ENCODE measurements around the gene LAMA1.
"Not testable (repeated sequence)": the region's sequence is repeated elsewhere in the genome, so short reads cannot be mapped to it uniquely, and the experiment has no call there.

LAMA1 gene

DNA sequence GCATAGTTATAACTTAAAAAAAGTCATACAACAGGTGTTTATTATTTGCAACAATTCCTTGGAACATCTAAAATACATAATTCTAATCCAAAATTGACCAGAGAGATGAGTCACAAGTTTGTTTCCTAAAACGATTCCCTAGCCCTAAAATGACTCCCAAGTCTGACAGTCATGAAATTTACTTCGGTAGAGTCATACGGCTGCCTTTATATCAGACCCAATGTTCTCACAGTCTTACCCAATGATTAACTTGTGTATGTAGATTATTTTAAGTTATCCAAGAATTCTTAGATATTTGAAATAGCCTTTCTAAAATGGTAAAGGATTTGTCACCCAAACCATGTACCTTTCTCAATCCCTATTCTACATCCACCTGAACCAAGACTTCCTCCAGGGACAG, 174.9 kb downstream of the LAMA1 start:
- Histone ChIP-seq H3K36me3 (ENCODE audit: control insufficient read depth in 1 of 2, insufficient read depth in 2 of 2, low read length in 2 of 2) (no peaks in the 10 kb centered on the region), H3K4me3 (ENCODE audit: low read depth in 1 of 2, low read length in 2 of 2) (no peak overlapping the region), H3K27ac (ENCODE audit: low read length) (no peak overlapping the region), H3K9me3 (ENCODE audit: control insufficient read depth in 1 of 2, low read length in 2 of 2) (no peaks in the 10 kb centered on the region), H3K27me3 (ENCODE audit: low read depth, low read length) (no peaks in the 10 kb centered on the region), H3K4me1 (ENCODE audit: control insufficient read depth in 1 of 2, insufficient read depth in 2 of 2, low read length in 2 of 2) (no peaks in the 10 kb centered on the region)

DNA sequence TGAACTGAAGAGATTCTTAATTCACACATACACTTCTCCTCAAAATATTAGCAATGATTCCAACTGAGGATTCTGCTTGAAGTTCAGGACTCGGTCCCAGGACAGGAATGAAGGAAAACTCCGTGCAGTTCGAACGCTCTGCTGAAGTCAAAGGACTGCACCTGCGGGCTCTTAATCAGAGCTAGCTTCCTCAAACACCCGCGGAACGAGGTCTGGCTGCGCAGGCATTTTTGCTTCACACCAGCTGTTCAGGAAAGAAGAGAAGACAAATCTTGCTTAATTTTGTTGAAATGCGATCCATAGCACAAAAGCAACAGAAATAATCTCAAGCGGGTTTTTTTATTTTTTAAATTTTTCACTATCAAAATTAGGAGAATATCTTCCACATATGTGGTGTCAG, 175.6 kb downstream of the LAMA1 start:
- Histone ChIP-seq H3K4me1 (ENCODE audit: control insufficient read depth in 1 of 2, insufficient read depth in 2 of 2, low read length in 2 of 2) (no peaks in the 10 kb centered on the region), H3K9me3 (ENCODE audit: control insufficient read depth in 1 of 2, low read length in 2 of 2) (no peaks in the 10 kb centered on the region), H3K4me3 (ENCODE audit: low read depth in 1 of 2, low read length in 2 of 2) (no peak overlapping the region), H3K27ac (ENCODE audit: low read length) (no peak overlapping the region), H3K27me3 (ENCODE audit: low read depth, low read length) (no peaks in the 10 kb centered on the region), H3K36me3 (ENCODE audit: control insufficient read depth in 1 of 2, insufficient read depth in 2 of 2, low read length in 2 of 2) (no peaks in the 10 kb centered on the region)

GRCh38 chr18:6940451-6940850, 177.1 kb downstream of the LAMA1 start:
- Histone ChIP-seq H3K27ac (ENCODE audit: low read length) (no peak overlapping the region), H3K4me1 (ENCODE audit: control insufficient read depth in 1 of 2, insufficient read depth in 2 of 2, low read length in 2 of 2) (no peaks in the 10 kb centered on the region), H3K27me3 (ENCODE audit: low read depth, low read length) (no peaks in the 10 kb centered on the region)

GRCh38 chr18:6939972-6940371, 177.6 kb downstream of the LAMA1 start:
- H3K36me3 ChIP-seq (ENCODE audit: control insufficient read depth in 1 of 2, insufficient read depth in 2 of 2, low read length in 2 of 2), result no peaks in the 10 kb centered on the region
- H3K9me3 ChIP-seq (ENCODE audit: control insufficient read depth in 1 of 2, low read length in 2 of 2), result no peaks in the 10 kb centered on the region
- no peak overlapping the region for H3K27ac ChIP-seq (ENCODE audit: low read length)
- H3K4me1 ChIP-seq (ENCODE audit: control insufficient read depth in 1 of 2, insufficient read depth in 2 of 2, low read length in 2 of 2), result no peaks in the 10 kb centered on the region
- no peaks in the 10 kb centered on the region for H3K27me3 ChIP-seq (ENCODE audit: low read depth, low read length)
- no peak overlapping the region for H3K4me3 ChIP-seq (ENCODE audit: low read depth in 1 of 2, low read length in 2 of 2)

More at GRCh38 chr18:6940451-6940850, 177.1 kb downstream of the LAMA1 start:
- H3K4me3 ChIP-seq (ENCODE audit: low read depth in 1 of 2, low read length in 2 of 2), result no peak overlapping the region
- no peaks in the 10 kb centered on the region for H3K36me3 ChIP-seq (ENCODE audit: control insufficient read depth in 1 of 2, insufficient read depth in 2 of 2, low read length in 2 of 2)
- H3K9me3 ChIP-seq (ENCODE audit: control insufficient read depth in 1 of 2, low read length in 2 of 2), result no peaks in the 10 kb centered on the region

DNA sequence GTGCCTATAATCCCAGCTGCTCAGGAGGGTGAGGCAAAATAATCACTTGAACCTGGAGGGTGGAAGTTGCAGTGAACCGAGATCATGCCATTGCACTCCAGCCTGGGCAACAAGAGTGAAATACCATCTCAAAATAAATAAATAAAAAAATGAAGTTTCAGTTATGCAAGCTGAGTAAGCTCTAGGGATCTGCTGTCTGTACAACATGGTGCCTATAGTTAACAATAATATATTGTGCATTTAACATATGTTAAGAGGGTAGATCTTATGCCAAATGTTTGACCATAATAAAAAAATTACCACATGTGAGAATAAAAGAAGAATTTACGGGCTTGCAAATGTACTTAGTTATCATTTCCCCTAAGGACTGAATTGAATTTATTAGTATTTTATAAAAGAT, 179.2 kb downstream of the LAMA1 start:
- not testable (repeated sequence) for H3K36me3 ChIP-seq (ENCODE audit: control insufficient read depth in 1 of 2, insufficient read depth in 2 of 2, low read length in 2 of 2); H3K27ac ChIP-seq (ENCODE audit: low read length)

DNA sequence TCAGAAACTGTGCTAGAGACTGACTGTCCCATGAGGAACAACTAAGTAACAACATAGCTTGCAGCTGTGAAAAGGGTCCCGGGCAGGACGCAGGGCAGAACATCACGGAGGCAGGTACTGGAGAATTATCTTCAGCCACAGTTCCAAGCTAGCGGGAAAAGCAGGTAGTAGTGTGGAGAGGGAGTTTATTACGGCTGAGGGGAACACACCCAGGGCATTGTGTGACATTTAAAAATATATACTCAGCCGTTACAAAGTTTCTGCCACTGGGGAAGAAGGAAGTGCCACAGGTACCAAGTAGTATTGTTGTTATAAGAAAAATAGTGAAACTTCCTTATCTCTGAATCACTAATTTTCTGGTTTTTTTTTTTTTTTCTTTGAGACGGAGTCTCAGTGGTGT, 179.6 kb downstream of the LAMA1 start:
- Histone ChIP-seq H3K36me3 (ENCODE audit: control insufficient read depth in 1 of 2, insufficient read depth in 2 of 2, low read length in 2 of 2) (no peaks in the 10 kb centered on the region), H3K27ac (ENCODE audit: low read length) (no peak overlapping the region), H3K9me3 (ENCODE audit: control insufficient read depth in 1 of 2, low read length in 2 of 2) (peaks cover 0 to 2% of the 10 kb centered on the region in 2 donors), H3K4me3 (ENCODE audit: low read depth in 1 of 2, low read length in 2 of 2) (no peak overlapping the region), H3K4me1 (ENCODE audit: control insufficient read depth in 1 of 2, insufficient read depth in 2 of 2, low read length in 2 of 2) (no peaks in the 10 kb centered on the region), H3K27me3 (ENCODE audit: low read depth, low read length) (no peaks in the 10 kb centered on the region)

More for the DNA sequence above, 179.2 kb downstream of the LAMA1 start:
- H3K4me1 ChIP-seq (ENCODE audit: control insufficient read depth in 1 of 2, insufficient read depth in 2 of 2, low read length in 2 of 2); H3K9me3 ChIP-seq (ENCODE audit: control insufficient read depth in 1 of 2, low read length in 2 of 2); H3K27me3 ChIP-seq (ENCODE audit: low read depth, low read length); H3K4me3 ChIP-seq (ENCODE audit: low read depth in 1 of 2, low read length in 2 of 2): not testable (repeated sequence)

DNA sequence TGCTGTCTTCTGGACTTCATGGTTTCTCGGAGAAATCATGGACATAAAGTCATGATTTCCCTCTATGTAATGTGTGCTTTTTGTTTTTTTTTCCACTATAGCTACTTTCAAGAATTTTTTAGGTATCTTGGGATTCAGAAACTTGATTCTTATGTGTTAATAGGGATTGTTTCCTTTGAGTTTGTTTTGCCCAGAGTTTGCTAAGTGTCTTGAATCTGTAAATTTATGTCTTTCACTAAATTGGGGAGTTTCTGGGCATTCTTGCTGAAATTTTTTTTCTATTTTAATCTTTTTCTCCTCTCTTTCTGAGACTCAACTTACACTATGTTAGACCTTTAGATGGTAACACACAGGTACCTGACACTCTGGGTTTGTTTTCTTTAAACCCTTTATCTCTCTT, 182.7 kb downstream of the LAMA1 start:
- H3K27me3 ChIP-seq (ENCODE audit: low read depth, low read length), result no peaks in the 10 kb centered on the region
- H3K36me3 ChIP-seq (ENCODE audit: control insufficient read depth in 1 of 2, insufficient read depth in 2 of 2, low read length in 2 of 2), result no peaks in the 10 kb centered on the region

GRCh38 chr18:6929370-6930102, 188.1 kb downstream of the LAMA1 start:
- no peaks in the 10 kb centered on the region for H3K9me3 ChIP-seq (ENCODE audit: control insufficient read depth in 1 of 2, low read length in 2 of 2)
- no peaks in the 10 kb centered on the region for H3K4me1 ChIP-seq (ENCODE audit: control insufficient read depth in 1 of 2, insufficient read depth in 2 of 2, low read length in 2 of 2)
- no peaks in the 10 kb centered on the region for H3K27me3 ChIP-seq (ENCODE audit: low read depth, low read length)
- no peak overlapping the region for H3K4me3 ChIP-seq (ENCODE audit: low read depth in 1 of 2, low read length in 2 of 2)
- H3K27ac ChIP-seq (ENCODE audit: low read length), result no peak overlapping the region
- H3K36me3 ChIP-seq (ENCODE audit: control insufficient read depth in 1 of 2, insufficient read depth in 2 of 2, low read length in 2 of 2), result no peaks in the 10 kb centered on the region

More for the DNA sequence above, 182.7 kb downstream of the LAMA1 start:
- H3K9me3 ChIP-seq (ENCODE audit: control insufficient read depth in 1 of 2, low read length in 2 of 2), result peaks cover 0 to 2% of the 10 kb centered on the region in 2 donors
- no peak overlapping the region for H3K4me3 ChIP-seq (ENCODE audit: low read depth in 1 of 2, low read length in 2 of 2)
- H3K27ac ChIP-seq (ENCODE audit: low read length), result no peak overlapping the region
- H3K4me1 ChIP-seq (ENCODE audit: control insufficient read depth in 1 of 2, insufficient read depth in 2 of 2, low read length in 2 of 2), result no peaks in the 10 kb centered on the region

- Histone ChIP-seq H3K36me3 (ENCODE audit: control insufficient read depth in 1 of 2, insufficient read depth in 2 of 2, low read length in 2 of 2) (no peaks in the 10 kb centered on the region), H3K4me3 (ENCODE audit: low read depth in 1 of 2, low read length in 2 of 2) (no peak overlapping the region), H3K4me1 (ENCODE audit: control insufficient read depth in 1 of 2, insufficient read depth in 2 of 2, low read length in 2 of 2) (no peaks in the 10 kb centered on the region), H3K27me3 (ENCODE audit: low read depth, low read length) (no peaks in the 10 kb centered on the region), H3K9me3 (ENCODE audit: control insufficient read depth in 1 of 2, low read length in 2 of 2) (no peaks in the 10 kb centered on the region), H3K27ac (ENCODE audit: low read length) (no peak overlapping the region)
Measured at GRCh38 chr18:6928359-6928758, 189.2 kb downstream of the LAMA1 start.

- Histone ChIP-seq H3K4me3 (ENCODE audit: low read depth in 1 of 2, low read length in 2 of 2) (no peak overlapping the region), H3K27me3 (ENCODE audit: low read depth, low read length) (no peaks in the 10 kb centered on the region), H3K4me1 (ENCODE audit: control insufficient read depth in 1 of 2, insufficient read depth in 2 of 2, low read length in 2 of 2) (no peaks in the 10 kb centered on the region), H3K36me3 (ENCODE audit: control insufficient read depth in 1 of 2, insufficient read depth in 2 of 2, low read length in 2 of 2) (no peaks in the 10 kb centered on the region), H3K9me3 (ENCODE audit: control insufficient read depth in 1 of 2, low read length in 2 of 2) (no peaks in the 10 kb centered on the region), H3K27ac (ENCODE audit: low read length) (no peak overlapping the region)
Measured at GRCh38 chr18:6927153-6927552, 190.4 kb downstream of the LAMA1 start.

- Histone ChIP-seq H3K4me1 (ENCODE audit: control insufficient read depth in 1 of 2, insufficient read depth in 2 of 2, low read length in 2 of 2) (no peaks in the 10 kb centered on the region), H3K27ac (ENCODE audit: low read length) (no peak overlapping the region), H3K36me3 (ENCODE audit: control insufficient read depth in 1 of 2, insufficient read depth in 2 of 2, low read length in 2 of 2) (no peaks in the 10 kb centered on the region), H3K27me3 (ENCODE audit: low read depth, low read length) (no peaks in the 10 kb centered on the region), H3K4me3 (ENCODE audit: low read depth in 1 of 2, low read length in 2 of 2) (no peak overlapping the region), H3K9me3 (ENCODE audit: control insufficient read depth in 1 of 2, low read length in 2 of 2) (no peaks in the 10 kb centered on the region)
Measured at GRCh38 chr18:6923220-6923619, 194.4 kb downstream of the LAMA1 start.

GRCh38 chr18:6921571-6921970, 196.0 kb downstream of the LAMA1 start:
- Histone ChIP-seq H3K36me3 (ENCODE audit: control insufficient read depth in 1 of 2, insufficient read depth in 2 of 2, low read length in 2 of 2) (no peaks in the 10 kb centered on the region), H3K27me3 (ENCODE audit: low read depth, low read length) (no peaks in the 10 kb centered on the region), H3K4me3 (ENCODE audit: low read depth in 1 of 2, low read length in 2 of 2) (no peak overlapping the region), H3K27ac (ENCODE audit: low read length) (no peak overlapping the region), H3K4me1 (ENCODE audit: control insufficient read depth in 1 of 2, insufficient read depth in 2 of 2, low read length in 2 of 2) (no peaks in the 10 kb centered on the region), H3K9me3 (ENCODE audit: control insufficient read depth in 1 of 2, low read length in 2 of 2) (no peaks in the 10 kb centered on the region)
